HAP-1 (cell line): ENCODE results near the gene THEM4.

Experiments used
- DNase-seq, 2 experiments: peaks; one replicate each; pipeline ENCODE4 v3.0.0-alpha.2; 2016 to 2020; ENCODE audit warnings: low spot score in 2 of 2
- H3K27me3 ChIP-seq: fragments of 250-450 bp; sonication (Bioruptor Pico); 2 replicates; pipeline ENCODE4 v1.5.1; 2020; ENCODE audit warnings: low read depth, mild to moderate bottlenecking, moderate library complexity
- H3K36me3 ChIP-seq: fragments of 250-450 bp; sonication (Bioruptor Pico); replicated peaks from 2 replicates; pipeline ENCODE4 v1.5.1; 2020; ENCODE audit warnings: mild to moderate bottlenecking
- H3K4me1 ChIP-seq: fragments of 250-450 bp; sonication (Bioruptor Pico); 2 replicates; pipeline ENCODE4 v1.5.1; 2020; ENCODE audit warnings: mild to moderate bottlenecking
- H3K4me3 ChIP-seq: fragments of 250-450 bp; sonication (Bioruptor Pico); 2 replicates; pipeline ENCODE4 v1.5.1; 2020; ENCODE audit warnings: mild to moderate bottlenecking, moderate library complexity
- H3K9me3 ChIP-seq: fragments of 250-450 bp; sonication (Bioruptor Pico); 2 replicates; pipeline ENCODE4 v1.5.1; 2020; ENCODE audit warnings: mild to moderate bottlenecking, moderate library complexity
- in situ Hi-C: fragments of 300-500 bp; cut with MboI; formaldehyde crosslinking; loops from 3 replicates; pipeline ENCODE4 v1.14.3; 2020; ENCODE audit warnings: low sequenced_read_pairs, inconsistent platforms, mixed read lengths

The THEM4 gene

DNA sequence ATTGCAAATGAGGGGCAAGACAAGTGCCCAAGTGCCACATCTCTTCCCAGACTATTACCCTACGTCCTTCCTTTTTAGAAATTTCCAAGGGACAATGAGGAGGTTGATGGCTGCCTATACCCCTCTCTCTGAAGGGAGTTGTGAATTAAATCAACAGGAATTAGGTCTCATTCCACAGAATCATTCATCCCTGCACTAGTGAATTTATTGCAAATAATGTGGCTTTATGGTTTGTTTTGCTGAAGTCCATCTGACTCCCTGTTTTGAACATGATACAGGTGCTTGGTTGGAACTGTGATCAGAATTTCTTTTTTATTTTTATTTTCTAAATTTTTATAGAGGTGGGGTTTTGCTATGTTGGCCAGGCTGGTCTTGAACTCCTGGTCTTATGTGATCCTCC lies 34.3 kb upstream of the THEM4 start:
- H3K4me3 ChIP-seq: no peak overlapping the region
- in situ Hi-C loops: no loop called here
- H3K9me3 ChIP-seq: no peaks in the 10 kb centered on the region
- H3K36me3 ChIP-seq: no peaks in the 10 kb centered on the region
- peaks cover 17% of the 10 kb centered on the region for H3K4me1 ChIP-seq
- no peaks in the 10 kb centered on the region for H3K27me3 ChIP-seq
- no peak for DNase-seq

DNA sequence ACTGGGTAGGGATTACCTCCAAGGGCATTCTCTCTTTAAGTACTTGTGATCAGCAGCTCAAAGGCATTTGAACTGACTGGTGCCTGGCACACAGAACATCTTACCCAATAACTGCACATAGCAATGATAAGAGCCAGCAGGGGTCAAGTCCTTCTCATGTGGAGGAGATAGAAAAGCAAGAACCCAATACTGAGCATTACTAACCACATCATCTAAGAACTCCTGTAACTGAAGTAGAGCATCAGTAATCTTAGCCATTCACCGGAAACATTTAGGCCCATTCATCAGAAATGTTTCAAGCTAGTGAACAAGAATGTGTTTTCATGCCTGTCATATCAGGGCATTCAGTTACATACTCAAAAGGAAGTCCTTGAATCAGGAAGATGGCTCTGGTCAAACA lies 33.6 kb upstream of the THEM4 start:
- Histone ChIP-seq H3K9me3 (no peaks in the 10 kb centered on the region), H3K4me1 (peaks cover 17% of the 10 kb centered on the region), H3K27me3 (no peaks in the 10 kb centered on the region), H3K36me3 (no peaks in the 10 kb centered on the region), H3K4me3 (no peak overlapping the region)
- DNase-seq: no peak
- in situ Hi-C loops: no loop called here

DNA sequence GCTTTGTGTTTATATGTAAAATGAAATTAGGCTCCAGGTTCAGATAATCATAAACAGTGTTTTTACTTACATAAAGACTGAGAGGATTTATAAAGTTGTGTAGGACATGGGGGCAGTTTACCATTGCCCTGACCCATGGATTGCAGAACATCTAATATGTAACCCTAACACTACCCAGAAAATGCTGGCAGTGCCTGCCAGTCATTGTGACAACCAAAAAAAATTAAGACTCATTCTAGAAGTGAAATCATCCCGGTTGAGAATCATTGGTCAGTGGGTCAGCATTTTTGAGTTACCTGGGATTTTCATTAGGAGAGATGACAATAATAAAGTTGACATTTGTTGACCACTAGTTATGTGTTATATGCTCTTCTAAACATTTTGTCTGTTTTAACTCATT lies 31.2 kb upstream of the THEM4 start:
- H3K4me1 ChIP-seq: peaks cover 9% of the 10 kb centered on the region
- no peak for DNase-seq
- H3K4me3 ChIP-seq: no peak overlapping the region
- no peaks in the 10 kb centered on the region for H3K9me3 ChIP-seq
- H3K36me3 ChIP-seq: no peaks in the 10 kb centered on the region
- in situ Hi-C loops: no loop called here
- no peaks in the 10 kb centered on the region for H3K27me3 ChIP-seq

DNA sequence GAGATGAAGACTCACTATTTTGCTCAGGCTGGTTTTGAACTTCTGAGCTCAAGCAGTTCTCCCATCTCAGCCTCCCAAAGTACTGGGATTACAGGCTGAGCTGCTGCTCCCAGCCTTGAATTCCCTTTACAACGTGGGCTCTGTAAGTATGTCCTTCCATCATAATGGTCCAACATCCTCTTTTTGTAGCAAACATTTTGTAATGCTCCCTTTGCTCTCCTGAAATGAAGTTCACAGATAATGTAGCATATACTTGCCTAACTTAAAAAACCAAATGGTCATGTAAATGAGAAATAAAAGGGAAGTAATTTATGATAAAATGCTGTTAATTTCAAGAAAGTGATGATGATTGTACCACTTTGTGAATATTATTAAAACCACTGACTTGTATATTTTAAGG lies 30.5 kb upstream of the THEM4 start:
- in situ Hi-C loops: no loop called here

DNA sequence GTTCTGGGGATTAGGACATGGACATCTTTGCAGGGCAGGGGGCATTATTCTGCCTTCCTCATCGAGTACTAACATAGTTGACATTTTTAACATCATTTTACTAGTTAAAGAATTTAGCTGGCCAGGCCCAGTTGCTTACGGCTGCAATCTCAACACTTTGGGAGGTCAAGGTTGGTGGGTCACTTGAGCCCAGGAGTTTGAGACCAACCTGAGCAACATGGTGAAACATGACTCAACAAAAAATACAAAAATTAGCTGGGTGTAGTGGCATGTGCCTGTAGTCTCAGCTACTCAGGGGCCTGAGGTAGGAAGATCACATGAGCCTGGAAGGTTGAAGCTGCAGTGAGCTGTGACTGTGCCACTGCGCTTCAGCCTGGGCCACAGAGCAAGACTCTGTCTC lies 29.8 kb upstream of the THEM4 start:
- H3K9me3 ChIP-seq: no peaks in the 10 kb centered on the region
- H3K4me3 ChIP-seq: no peak overlapping the region
- DNase-seq: no peak
- H3K36me3 ChIP-seq: no peaks in the 10 kb centered on the region
- H3K27me3 ChIP-seq: no peaks in the 10 kb centered on the region
- peaks cover 6% of the 10 kb centered on the region for H3K4me1 ChIP-seq
- in situ Hi-C loops: no loop called here

More for the DNA sequence above, 30.5 kb upstream of the THEM4 start:
- no peaks in the 10 kb centered on the region for H3K9me3 ChIP-seq
- peaks cover 6% of the 10 kb centered on the region for H3K4me1 ChIP-seq
- no peaks in the 10 kb centered on the region for H3K27me3 ChIP-seq
- no peak overlapping the region for H3K4me3 ChIP-seq
- no peak for DNase-seq
- no peaks in the 10 kb centered on the region for H3K36me3 ChIP-seq

DNA sequence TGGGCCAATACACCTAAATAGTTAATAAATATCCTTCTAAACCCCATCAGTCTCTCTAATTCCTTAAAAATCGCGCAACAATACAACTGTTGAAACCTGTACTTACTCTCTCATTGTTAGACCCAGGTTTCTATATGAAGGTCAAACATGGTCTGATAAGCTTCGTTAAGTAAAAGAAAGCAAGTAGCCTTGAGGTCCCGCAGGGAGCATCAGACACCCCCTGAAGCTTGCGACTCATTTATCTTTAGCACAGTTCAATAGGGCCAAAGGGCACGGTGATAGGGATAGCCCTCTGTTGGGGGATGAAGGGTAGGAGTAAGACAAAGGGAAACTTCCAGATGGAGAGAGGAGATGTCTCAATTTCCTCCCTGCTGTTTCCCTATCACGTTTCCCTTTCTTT lies 27.3 kb upstream of the THEM4 start:
- in situ Hi-C loops: no loop called here
- H3K27me3 ChIP-seq: no peaks in the 10 kb centered on the region
- H3K4me3 ChIP-seq: no peak overlapping the region
- H3K36me3 ChIP-seq: no peaks in the 10 kb centered on the region
- DNase-seq: no peak
- no peaks in the 10 kb centered on the region for H3K9me3 ChIP-seq
- H3K4me1 ChIP-seq: peaks cover 6% of the 10 kb centered on the region

DNA sequence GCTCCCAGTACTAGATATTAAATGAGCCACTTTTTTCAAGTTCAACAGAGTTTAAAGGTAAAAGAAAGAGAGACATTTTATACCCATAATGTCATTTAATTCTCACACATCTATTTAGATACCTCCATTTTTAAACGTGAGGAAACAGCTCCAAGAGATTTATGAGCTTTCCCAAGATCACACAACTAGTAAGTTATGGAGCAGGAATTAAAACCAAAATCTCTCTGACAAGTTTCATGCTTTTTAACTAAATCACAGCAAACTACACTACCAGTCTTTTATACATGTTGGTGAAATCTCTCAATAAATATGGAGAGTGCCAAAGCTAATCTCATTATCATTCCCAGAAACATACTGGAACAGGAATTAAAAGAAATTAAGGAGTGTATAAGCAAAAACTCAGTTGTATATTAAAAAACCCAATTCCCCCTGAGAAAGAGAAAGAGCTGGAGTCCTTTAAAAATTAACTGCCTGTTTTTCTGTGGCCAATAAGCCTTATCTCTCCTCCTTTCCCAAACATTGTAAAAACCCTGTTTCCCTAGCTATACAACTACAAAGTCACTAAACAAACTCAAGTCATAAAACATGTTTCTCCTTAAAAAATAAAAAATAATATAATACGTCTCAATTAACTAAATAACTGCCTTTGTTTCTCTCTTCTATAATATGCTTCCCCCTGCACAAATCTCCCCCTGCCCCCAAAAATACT lies 26.7 kb upstream of the THEM4 start:
- H3K9me3 ChIP-seq: no peaks in the 10 kb centered on the region
- in situ Hi-C loops: no loop called here
- H3K27me3 ChIP-seq: no peaks in the 10 kb centered on the region

DNA sequence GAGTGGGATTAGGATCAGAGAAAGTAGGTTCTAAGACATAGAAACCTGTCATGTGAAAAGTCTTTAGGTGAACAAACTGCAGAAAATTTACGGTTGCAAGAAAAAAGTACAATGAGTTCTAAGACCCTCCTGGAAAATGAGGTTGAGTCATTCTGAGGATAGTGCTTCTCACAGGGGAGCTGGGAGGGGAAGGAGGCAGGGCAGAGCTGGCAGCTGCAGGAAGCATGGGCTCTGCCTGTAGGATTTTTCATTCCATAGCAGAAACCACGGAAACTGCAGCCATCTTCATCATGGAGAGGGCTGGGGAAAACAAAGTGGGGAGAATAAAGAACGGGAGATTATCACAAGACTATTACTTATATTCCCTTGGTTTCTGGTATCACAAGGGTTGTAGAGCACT lies 25.8 kb upstream of the THEM4 start:
- Histone ChIP-seq H3K27me3 (no peaks in the 10 kb centered on the region), H3K4me3 (no peak overlapping the region), H3K4me1 (no peaks in the 10 kb centered on the region), H3K36me3 (no peaks in the 10 kb centered on the region), H3K9me3 (no peaks in the 10 kb centered on the region)
- in situ Hi-C loops: no loop called here
- DNase-seq: no peak

More for the DNA sequence above, 26.7 kb upstream of the THEM4 start:
- H3K4me3 ChIP-seq: no peak overlapping the region
- no peak for DNase-seq
- H3K4me1 ChIP-seq: peaks cover 3% of the 10 kb centered on the region; the same call in 1 of the 2 replicates
- H3K36me3 ChIP-seq: no peaks in the 10 kb centered on the region

DNA sequence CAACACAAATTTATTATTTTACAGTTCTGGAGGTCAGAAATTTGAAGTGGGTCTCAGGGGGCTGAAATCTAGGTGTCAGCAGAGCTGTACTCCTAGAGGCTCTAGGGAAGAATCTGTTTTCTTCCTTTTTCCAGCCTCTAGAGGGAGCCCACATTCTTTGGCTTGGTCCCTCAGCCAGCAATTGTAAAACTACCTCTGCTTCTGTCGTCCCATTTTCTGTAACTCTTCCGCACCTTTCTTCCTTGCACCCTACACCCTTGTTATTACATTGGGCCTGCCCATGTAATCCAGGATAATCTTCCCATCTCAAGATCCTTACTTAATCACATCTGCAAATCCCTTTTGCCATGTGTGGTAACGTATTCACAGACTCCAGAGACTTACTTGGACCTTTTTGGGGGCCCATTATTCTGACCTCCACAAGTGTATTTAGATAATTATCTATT lies 24.8 kb upstream of the THEM4 start:
- Histone ChIP-seq H3K4me1 (no peaks in the 10 kb centered on the region), H3K36me3 (no peaks in the 10 kb centered on the region), H3K9me3 (no peaks in the 10 kb centered on the region), H3K27me3 (no peaks in the 10 kb centered on the region), H3K4me3 (no peak overlapping the region)
- DNase-seq: peak; percentile 66 to 74
- in situ Hi-C loops: loop anchor here (5.0 kb wide), 1 partner anchor 63 kb away; no protein-coding TSS in a partner anchor

DNA sequence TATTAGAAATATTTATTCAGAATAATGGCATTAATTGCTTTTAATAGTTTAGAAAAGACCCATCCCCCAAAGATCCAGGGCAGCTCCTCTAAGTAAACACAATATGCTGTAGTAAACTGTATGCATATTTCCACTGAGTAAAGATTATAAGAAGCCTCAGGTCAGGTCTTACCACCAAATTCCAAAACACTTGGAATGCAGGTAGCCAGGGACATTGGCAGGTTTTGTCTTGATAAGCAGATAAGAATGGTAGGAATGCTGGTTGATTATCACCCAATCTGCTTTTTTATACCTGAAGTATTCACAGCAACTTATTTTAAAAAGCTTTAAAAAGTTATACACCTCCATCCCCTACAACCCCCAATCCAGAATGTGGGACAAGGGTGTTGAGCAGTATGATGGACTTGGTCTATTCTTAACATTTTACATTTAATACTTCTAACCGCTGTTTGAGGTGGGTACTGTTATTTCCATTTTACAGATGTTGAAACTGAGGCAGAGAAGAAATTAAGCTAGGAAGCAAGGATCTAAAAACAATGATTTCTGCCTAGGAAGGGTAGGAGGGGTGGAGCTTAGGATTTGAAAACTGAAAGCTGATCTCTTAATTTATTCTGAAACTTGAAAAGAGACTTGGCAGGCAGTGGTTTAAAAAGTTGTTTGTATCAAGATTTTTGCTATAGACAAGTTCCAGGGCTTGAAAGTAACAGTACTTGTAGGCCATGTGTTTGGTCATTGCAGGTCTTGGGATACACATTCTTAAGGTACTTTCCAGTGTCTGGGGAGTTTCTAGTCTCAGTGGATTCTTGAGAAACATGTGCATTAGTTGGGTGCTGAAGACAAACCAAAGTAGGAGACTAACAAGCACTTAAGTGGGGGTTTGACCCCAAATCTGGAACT lies 15.6 kb upstream of the THEM4 start:
- Histone ChIP-seq H3K36me3 (no peaks in the 10 kb centered on the region), H3K9me3 (no peaks in the 10 kb centered on the region), H3K4me1 (no peaks in the 10 kb centered on the region), H3K4me3 (no peak overlapping the region), H3K27me3 (no peaks in the 10 kb centered on the region)
- in situ Hi-C loops: no loop called here
- DNase-seq: no peak

DNA sequence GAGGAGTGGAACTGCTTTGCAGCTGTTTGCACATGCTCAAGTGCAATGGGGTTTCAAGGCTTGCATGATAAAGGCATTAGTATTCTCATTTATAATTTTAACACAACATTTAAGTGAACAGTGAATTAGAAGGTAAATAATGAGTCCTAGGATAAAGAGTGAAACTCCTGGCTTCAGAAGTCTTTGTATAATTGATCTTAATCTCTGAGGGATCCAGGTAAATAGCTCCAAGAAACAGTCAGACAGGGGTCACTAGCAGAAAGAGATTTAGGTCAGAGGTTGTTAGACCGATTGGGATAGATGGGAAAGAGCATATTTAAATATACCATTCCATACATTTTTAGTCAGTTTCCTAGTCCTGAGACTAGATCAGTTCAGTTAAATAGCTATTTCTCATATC lies 14.1 kb upstream of the THEM4 start:
- in situ Hi-C loops: no loop called here

DNA sequence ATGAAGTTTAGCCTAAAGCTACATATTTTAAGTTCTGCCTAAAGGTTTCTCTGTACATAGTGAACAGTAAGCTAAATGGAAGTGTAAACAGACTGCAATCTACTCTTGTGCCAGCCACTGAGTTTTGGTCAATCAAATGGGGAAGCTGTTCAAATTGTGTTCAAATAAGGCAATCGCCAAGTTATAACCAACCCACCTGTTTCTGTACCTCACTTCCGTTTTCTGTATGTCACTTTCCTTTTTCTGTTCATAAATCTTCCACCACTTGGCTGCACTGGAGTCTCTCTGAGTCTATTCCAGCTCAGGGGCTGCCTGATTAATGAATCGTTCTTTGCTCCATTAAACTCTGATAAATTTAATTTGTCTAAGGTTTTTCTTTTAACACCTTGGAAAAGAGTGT lies 10.8 kb upstream of the THEM4 start:
- in situ Hi-C loops: no loop called here
- no peak for DNase-seq
- Histone ChIP-seq H3K9me3 (no peaks in the 10 kb centered on the region), H3K4me3 (no peak overlapping the region), H3K36me3 (no peaks in the 10 kb centered on the region), H3K4me1 (no peaks in the 10 kb centered on the region), H3K27me3 (no peaks in the 10 kb centered on the region)

More for the DNA sequence above, 14.1 kb upstream of the THEM4 start:
- Histone ChIP-seq H3K27me3 (no peaks in the 10 kb centered on the region), H3K9me3 (no peaks in the 10 kb centered on the region), H3K4me1 (no peaks in the 10 kb centered on the region), H3K36me3 (no peaks in the 10 kb centered on the region), H3K4me3 (no peak overlapping the region)
- DNase-seq: no peak

DNA sequence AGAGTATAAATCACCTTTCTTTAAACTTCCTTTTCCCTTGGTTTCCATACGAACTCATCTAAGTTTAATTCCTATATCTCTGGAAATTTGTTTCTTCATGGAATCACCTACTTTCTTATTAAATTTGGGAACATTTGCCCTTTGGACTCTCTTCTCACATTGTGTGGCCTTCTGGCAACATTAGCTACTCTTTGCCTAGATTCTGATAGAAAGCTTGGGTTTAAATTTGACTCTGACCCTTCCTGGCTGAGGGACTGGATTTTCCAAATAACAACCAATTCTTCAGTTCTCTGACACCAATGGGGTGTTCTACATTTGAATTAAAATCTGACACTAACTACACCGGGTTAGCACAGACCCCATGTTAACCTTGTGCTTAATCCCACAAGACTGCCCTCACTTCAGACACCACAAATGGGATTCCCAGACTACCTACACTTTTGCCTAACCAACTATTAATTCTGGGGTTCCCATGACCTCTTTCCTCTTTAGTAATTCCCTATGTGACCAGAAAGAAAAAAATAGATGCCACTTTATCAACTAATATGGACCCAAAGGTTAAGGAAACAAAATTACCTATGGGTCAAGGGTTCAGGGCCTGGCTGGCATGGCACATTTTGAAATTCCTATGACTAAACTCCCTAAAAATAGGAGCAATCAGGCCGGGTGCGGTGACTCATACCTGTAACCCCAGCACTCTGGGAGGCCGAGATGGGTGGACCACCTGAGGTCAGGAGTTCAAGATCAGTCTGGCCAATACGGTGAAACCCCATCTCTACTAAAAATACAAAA lies 9.7 kb upstream of the THEM4 start:
- Histone ChIP-seq H3K4me3 (no peak overlapping the region), H3K9me3 (no peaks in the 10 kb centered on the region), H3K4me1 (no peaks in the 10 kb centered on the region), H3K27me3 (no peaks in the 10 kb centered on the region), H3K36me3 (no peaks in the 10 kb centered on the region)
- no peak for DNase-seq
- in situ Hi-C loops: no loop called here
